GM23338 (cell line): Measurements from ENCODE around the gene ZNF804B. TPM values are rescaled to one million over a fixed set of nuclear protein-coding genes. Genes with fewer than 3 reads are reported as not detected.
A peak's percentile ranks its signal among the peaks of the same experiment; 100 is the strongest.

ENCODE experiments used
- ATAC-seq: fragments of 200-7000 bp; cut with Tn5 transposase; 3 replicates; pipeline ENCODE4 v1.9.1; 2020
- DNase-seq: peaks from one replicate; pipeline ENCODE4 v3.0.0-alpha.2; 2015; ENCODE audit warnings: low spot score
- H2AFZ ChIP-seq: fragments of 200-600 bp; sonication (generic); 2 replicates; pipeline ENCODE4 v1.8.0; 2016; ENCODE audit warnings: antibody characterized with exemption, mild to moderate bottlenecking, moderate library complexity
- H3F3A ChIP-seq: fragments of 200-600 bp; sonication (generic); replicated peaks from 2 replicates; pipeline ENCODE4 v1.8.0; 2017; ENCODE audit warnings: antibody characterized with exemption, mixed run types, low read depth
- H3K27ac ChIP-seq: fragments of 200-600 bp; sonication (generic); 2 replicates; pipeline ENCODE4 v1.6.1; 2016; ENCODE audit warnings: low read depth
- H3K27me3 ChIP-seq: fragments of 200-600 bp; sonication (generic); 2 replicates; pipeline ENCODE4 v1.8.0; 2016; ENCODE audit warnings: mild to moderate bottlenecking, mixed run types, moderate library complexity; ENCODE audit not compliant: insufficient read depth
- H3K36me3 ChIP-seq: fragments of 200-600 bp; sonication (generic); 2 replicates; pipeline ENCODE4 v1.8.0; 2016; ENCODE audit warnings: mild to moderate bottlenecking; ENCODE audit not compliant: insufficient read depth
- H3K4me1 ChIP-seq: fragments of 200-600 bp; sonication (generic); 2 replicates; pipeline ENCODE4 v1.8.0; 2016; ENCODE audit warnings: mild to moderate bottlenecking, moderate library complexity; ENCODE audit not compliant: insufficient read depth
- H3K4me2 ChIP-seq: fragments of 200-600 bp; sonication (generic); 2 replicates; pipeline ENCODE4 v1.7.1; 2017; ENCODE audit warnings: mixed run types
- H3K4me3 ChIP-seq: fragments of 200-600 bp; sonication (generic); 2 replicates; pipeline ENCODE4 v1.6.1; 2016; ENCODE audit warnings: mixed run types
- H3K79me2 ChIP-seq: fragments of 200-600 bp; sonication (generic); replicated peaks from 2 replicates; pipeline ENCODE4 v1.8.0; 2017; ENCODE audit warnings: mild to moderate bottlenecking; ENCODE audit not compliant: insufficient read depth
- H3K9me2 ChIP-seq: fragments of 200-600 bp; sonication (generic); 2 replicates; pipeline ENCODE4 v1.8.0; 2017; ENCODE audit not compliant: insufficient read depth
- H4K20me1 ChIP-seq: fragments of 200-600 bp; sonication (generic); replicated peaks from 2 replicates; pipeline ENCODE4 v1.8.0; 2017; ENCODE audit warnings: mild to moderate bottlenecking; ENCODE audit not compliant: insufficient read depth
- H3K27ac Mint-ChIP-seq: 2 replicates; pipeline ENCODE4 v1.8.0; 2020; ENCODE audit warnings: inconsistent platforms, mild to moderate bottlenecking, moderate library complexity, mixed read lengths
- H3K27me3 Mint-ChIP-seq: 3 replicates; pipeline ENCODE4 v1.8.0; 2022; ENCODE audit warnings: low read depth, mild to moderate bottlenecking, moderate library complexity, mixed read lengths, inconsistent platforms; ENCODE audit not compliant: insufficient read depth, poor library complexity
- H3K36me3 Mint-ChIP-seq: 3 replicates; pipeline ENCODE4 v1.8.0; 2021; ENCODE audit warnings: low read depth, mild to moderate bottlenecking, inconsistent platforms, moderate library complexity, mixed read lengths
- H3K4me1 Mint-ChIP-seq: 3 replicates; pipeline ENCODE4 v1.8.0; 2020; ENCODE audit warnings: mild to moderate bottlenecking, inconsistent platforms, mixed read lengths
- H3K4me3 Mint-ChIP-seq: 3 replicates; pipeline ENCODE4 v1.8.0; 2021; ENCODE audit warnings: moderate library complexity, mild to moderate bottlenecking, inconsistent platforms, mixed read lengths
- H3K9me3 Mint-ChIP-seq: 3 replicates; pipeline ENCODE4 v1.8.0; 2020; ENCODE audit warnings: moderate library complexity, mild to moderate bottlenecking, inconsistent platforms, mixed read lengths
- EZH2 ChIP-seq: fragments of 200-600 bp; sonication (generic); IDR thresholded peaks from one replicate; pipeline ENCODE4 v1.8.0; 2017; ENCODE audit warnings: antibody characterized with exemption, mild to moderate bottlenecking, low read depth; ENCODE audit not compliant: unreplicated experiment
- EZH2phosphoT487 ChIP-seq: fragments of 200-600 bp; sonication (generic); IDR thresholded peaks from one replicate; pipeline ENCODE4 v1.8.1; 2018; ENCODE audit warnings: antibody characterized with exemption; ENCODE audit not compliant: unreplicated experiment
- JUNB ChIP-seq: IDR thresholded peaks from one replicate; pipeline ENCODE4 v1.6.1; 2016; ENCODE audit warnings: antibody characterized with exemption; ENCODE audit not compliant: unreplicated experiment
- NANOG ChIP-seq: IDR thresholded peaks from 2 replicates; pipeline ENCODE4 v1.6.1; 2016; ENCODE audit warnings: antibody characterized with exemption, borderline replicate concordance
- STAT1 ChIP-seq: IDR thresholded peaks from one replicate; pipeline ENCODE4 v1.6.1; 2016; ENCODE audit warnings: antibody characterized with exemption; ENCODE audit not compliant: unreplicated experiment
- ZNF114 ChIP-seq: fragments of 250-450 bp; sonication (Bioruptor Pico); IDR thresholded peaks from 2 replicates; pipeline ENCODE4 v1.5.0; 2020; ENCODE audit warnings: mild to moderate bottlenecking, moderate library complexity
- ZNF331 ChIP-seq: fragments of 250-450 bp; sonication (Bioruptor Pico); IDR thresholded peaks from 2 replicates; pipeline ENCODE4 v1.5.0; 2020; ENCODE audit warnings: low read depth, mild to moderate bottlenecking, moderate library complexity
- polyA plus RNA-seq: library from polyadenylated mRNA; unstranded; fragments of >200 nt; fragmentation: Nextera tagmentation; extraction: Ambion mirVana; gene quantifications from 2 replicates; pipeline ENCODE4 v1.2.1, GENCODE V29; 2016
- total RNA-seq: library from RNA; depleted of rRNA; stranded (reverse); fragments of >200 nt; shearing (Covaris generic); gene quantifications from 2 replicates; pipeline ENCODE4 v1.2.3, GENCODE V29; 2014
- TF ChIP-seq, protein P1 (sequence below): IDR thresholded peaks from 2 replicates; pipeline ENCODE4 v1.6.1; 2016; ENCODE audit warnings: antibody characterized with exemption
- TF ChIP-seq, protein P2 (sequence below), 2 experiments: fragments of 200-600 bp in 1 of 2; sonication (generic) in 1 of 2; conservative IDR thresholded peaks; 2 replicates each; pipeline versions ENCODE4 v1.5.1 to v1.6.1; 2016 to 2017; ENCODE audit warnings: antibody characterized with exemption in 2 of 2, low read depth in 2 of 2, mild to moderate bottlenecking in 2 of 2, moderate library complexity in 1 of 2
- TF ChIP-seq, protein P3 (sequence below): IDR thresholded peaks from one replicate; pipeline ENCODE4 v1.6.1; 2018; ENCODE audit warnings: antibody characterized with exemption; ENCODE audit not compliant: unreplicated experiment

ZNF804B gene
- total and polyA plus RNA-seq, 2 experiments from 2014 or later, result not detected

DNA sequence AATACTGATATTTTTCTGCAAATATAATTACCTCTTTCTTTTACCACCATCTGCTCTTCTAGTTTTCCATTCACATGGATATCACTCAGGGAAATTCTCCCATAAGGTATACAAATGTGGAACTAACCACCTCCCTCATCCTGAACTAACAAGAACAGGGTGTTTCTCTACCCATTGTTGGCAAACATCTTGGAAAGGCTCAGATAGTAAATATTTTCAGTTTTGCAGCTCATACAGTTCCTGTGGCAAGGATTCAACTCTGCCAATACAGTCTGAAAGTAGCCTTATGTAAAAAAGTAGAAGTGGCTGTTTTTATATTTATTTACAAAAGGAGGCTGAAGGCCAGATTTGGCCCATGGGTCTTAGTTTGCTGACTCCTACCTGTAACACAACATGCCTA is 549.0 kb downstream of the ZNF804B start:
- no peak for ATAC-seq

DNA sequence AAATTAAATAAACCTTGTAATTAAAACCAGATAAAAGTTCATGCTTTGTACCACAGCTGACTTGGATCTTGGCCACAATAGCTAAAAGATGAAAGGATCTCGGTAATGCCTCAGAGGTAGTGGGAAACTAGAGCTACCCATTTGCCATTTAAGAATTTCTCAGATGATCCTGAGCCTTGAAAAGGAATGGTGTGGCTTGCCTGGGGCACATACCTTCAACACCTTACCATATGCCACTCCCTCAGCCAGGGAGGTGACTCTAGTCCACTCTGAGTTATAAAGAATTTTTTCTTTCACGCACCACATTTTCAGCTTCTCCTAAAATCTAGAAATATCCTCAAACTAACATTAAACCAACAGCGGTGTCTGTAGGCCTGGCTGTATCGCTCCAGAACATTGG is 552.4 kb downstream of the ZNF804B start:
- no peaks in the 10 kb centered on the region for H3K36me3 ChIP-seq
- Mint-ChIP-seq H3K4me1 (peaks cover 4% of the 10 kb centered on the region; the same call in 1 of the 3 replicates), H3K27ac (no peak overlapping the region), H3K27me3 (no peaks in the 10 kb centered on the region), H3K9me3 (0 out of 3 replicates have a peak, but pooled peaks cover 3% of the 10 kb centered on the region), H3K4me3 (no peak overlapping the region), H3K36me3 (no peaks in the 10 kb centered on the region)
- H3K4me3 ChIP-seq, result no peak overlapping the region
- H4K20me1 ChIP-seq, result no peaks in the 10 kb centered on the region
- no peak overlapping the region for H2AFZ ChIP-seq
- H3K79me2 ChIP-seq, result no peaks in the 10 kb centered on the region
- ATAC-seq (no peak), DNase-seq (no peak)
- H3F3A ChIP-seq, result no peaks in the 10 kb centered on the region
- no peak overlapping the region for H3K27ac ChIP-seq
- no peaks in the 10 kb centered on the region for H3K4me1 ChIP-seq
- H3K27me3 ChIP-seq, result no peaks in the 10 kb centered on the region
- no peaks in the 10 kb centered on the region for H3K9me2 ChIP-seq
- H3K4me2 ChIP-seq, result no peak overlapping the region
- no peak for TF ChIP-seq EZH2
- no peak for TF ChIP-seq ZNF331 (CRISPR knock-in tag)
- TF ChIP-seq, protein P1, sequence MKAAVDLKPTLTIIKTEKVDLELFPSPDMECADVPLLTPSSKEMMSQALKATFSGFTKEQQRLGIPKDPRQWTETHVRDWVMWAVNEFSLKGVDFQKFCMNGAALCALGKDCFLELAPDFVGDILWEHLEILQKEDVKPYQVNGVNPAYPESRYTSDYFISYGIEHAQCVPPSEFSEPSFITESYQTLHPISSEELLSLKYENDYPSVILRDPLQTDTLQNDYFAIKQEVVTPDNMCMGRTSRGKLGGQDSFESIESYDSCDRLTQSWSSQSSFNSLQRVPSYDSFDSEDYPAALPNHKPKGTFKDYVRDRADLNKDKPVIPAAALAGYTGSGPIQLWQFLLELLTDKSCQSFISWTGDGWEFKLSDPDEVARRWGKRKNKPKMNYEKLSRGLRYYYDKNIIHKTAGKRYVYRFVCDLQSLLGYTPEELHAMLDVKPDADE, result no peak
- TF ChIP-seq, protein P2, sequence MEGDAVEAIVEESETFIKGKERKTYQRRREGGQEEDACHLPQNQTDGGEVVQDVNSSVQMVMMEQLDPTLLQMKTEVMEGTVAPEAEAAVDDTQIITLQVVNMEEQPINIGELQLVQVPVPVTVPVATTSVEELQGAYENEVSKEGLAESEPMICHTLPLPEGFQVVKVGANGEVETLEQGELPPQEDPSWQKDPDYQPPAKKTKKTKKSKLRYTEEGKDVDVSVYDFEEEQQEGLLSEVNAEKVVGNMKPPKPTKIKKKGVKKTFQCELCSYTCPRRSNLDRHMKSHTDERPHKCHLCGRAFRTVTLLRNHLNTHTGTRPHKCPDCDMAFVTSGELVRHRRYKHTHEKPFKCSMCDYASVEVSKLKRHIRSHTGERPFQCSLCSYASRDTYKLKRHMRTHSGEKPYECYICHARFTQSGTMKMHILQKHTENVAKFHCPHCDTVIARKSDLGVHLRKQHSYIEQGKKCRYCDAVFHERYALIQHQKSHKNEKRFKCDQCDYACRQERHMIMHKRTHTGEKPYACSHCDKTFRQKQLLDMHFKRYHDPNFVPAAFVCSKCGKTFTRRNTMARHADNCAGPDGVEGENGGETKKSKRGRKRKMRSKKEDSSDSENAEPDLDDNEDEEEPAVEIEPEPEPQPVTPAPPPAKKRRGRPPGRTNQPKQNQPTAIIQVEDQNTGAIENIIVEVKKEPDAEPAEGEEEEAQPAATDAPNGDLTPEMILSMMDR (conservative IDR thresholded peaks at IDR 0.05; ENCODE audit: low read depth in 2 of 2), result no peak
- TF ChIP-seq ZNF114 (CRISPR knock-in tag), result no peak

More for the DNA sequence above, 549.0 kb downstream of the ZNF804B start:
- H3K36me3 Mint-ChIP-seq, result no peaks in the 10 kb centered on the region
- H3K36me3 ChIP-seq, result no peaks in the 10 kb centered on the region
- peak overlapping the region; percentile 30; the same call in 1 of the 2 replicates for H2AFZ ChIP-seq
- no peak overlapping the region for H3K4me3 Mint-ChIP-seq
- peaks cover 4% of the 10 kb centered on the region; the same call in 1 of the 3 replicates for H3K4me1 Mint-ChIP-seq
- H3K9me3 Mint-ChIP-seq, result no peaks in the 10 kb centered on the region
- H3K27me3 Mint-ChIP-seq, result no peaks in the 10 kb centered on the region
- no peak overlapping the region for H3K27ac Mint-ChIP-seq
- H3K4me1 ChIP-seq, result no peaks in the 10 kb centered on the region
- no peak for DNase-seq
- TF ChIP-seq NANOG (no peak), EZH2phosphoT487 (no peak), ZNF331 (CRISPR knock-in tag) (no peak), STAT1 (no peak), JUNB (no peak)
- TF ChIP-seq, protein P3, sequence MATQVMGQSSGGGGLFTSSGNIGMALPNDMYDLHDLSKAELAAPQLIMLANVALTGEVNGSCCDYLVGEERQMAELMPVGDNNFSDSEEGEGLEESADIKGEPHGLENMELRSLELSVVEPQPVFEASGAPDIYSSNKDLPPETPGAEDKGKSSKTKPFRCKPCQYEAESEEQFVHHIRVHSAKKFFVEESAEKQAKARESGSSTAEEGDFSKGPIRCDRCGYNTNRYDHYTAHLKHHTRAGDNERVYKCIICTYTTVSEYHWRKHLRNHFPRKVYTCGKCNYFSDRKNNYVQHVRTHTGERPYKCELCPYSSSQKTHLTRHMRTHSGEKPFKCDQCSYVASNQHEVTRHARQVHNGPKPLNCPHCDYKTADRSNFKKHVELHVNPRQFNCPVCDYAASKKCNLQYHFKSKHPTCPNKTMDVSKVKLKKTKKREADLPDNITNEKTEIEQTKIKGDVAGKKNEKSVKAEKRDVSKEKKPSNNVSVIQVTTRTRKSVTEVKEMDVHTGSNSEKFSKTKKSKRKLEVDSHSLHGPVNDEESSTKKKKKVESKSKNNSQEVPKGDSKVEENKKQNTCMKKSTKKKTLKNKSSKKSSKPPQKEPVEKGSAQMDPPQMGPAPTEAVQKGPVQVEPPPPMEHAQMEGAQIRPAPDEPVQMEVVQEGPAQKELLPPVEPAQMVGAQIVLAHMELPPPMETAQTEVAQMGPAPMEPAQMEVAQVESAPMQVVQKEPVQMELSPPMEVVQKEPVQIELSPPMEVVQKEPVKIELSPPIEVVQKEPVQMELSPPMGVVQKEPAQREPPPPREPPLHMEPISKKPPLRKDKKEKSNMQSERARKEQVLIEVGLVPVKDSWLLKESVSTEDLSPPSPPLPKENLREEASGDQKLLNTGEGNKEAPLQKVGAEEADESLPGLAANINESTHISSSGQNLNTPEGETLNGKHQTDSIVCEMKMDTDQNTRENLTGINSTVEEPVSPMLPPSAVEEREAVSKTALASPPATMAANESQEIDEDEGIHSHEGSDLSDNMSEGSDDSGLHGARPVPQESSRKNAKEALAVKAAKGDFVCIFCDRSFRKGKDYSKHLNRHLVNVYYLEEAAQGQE, result no peak
- TF ChIP-seq, protein P1, result no peak
- H3K27me3 ChIP-seq, result no peaks in the 10 kb centered on the region
- H3K27ac ChIP-seq, result no peak overlapping the region
- H3K4me2 ChIP-seq, result no peak overlapping the region
- no peaks in the 10 kb centered on the region for H4K20me1 ChIP-seq
- no peaks in the 10 kb centered on the region for H3F3A ChIP-seq
- H3K4me3 ChIP-seq, result no peak overlapping the region
- no peaks in the 10 kb centered on the region for H3K9me2 ChIP-seq
- H3K79me2 ChIP-seq, result no peaks in the 10 kb centered on the region
